Measurements from ENCODE around the gene BAD.
A peak's percentile ranks its signal among the peaks of the same experiment; 100 is the strongest.
"Not testable (repeated sequence)": the region's sequence is repeated elsewhere in the genome, so short reads cannot be mapped to it uniquely, and the experiment has no call there.

Gene BAD

DNA sequence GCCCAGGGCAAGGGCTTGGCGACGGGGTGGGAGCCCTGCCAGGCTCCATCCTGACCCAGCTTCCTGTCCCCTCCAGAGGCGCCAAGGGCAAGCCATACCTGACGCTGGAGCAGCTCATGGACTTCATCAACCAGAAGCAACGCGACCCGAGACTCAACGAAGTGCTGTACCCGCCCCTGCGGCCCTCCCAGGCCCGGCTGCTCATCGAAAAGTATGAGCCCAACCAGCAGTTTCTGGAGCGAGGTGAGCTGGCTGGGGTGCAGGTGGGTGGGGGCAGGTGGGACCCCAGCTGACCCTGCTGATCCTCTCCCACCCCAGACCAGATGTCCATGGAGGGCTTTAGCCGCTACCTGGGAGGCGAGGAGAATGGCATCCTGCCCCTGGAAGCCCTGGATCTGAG, 28.2 kb downstream of the BAD start:
- no peak for DNase-seq (ENCODE audit: low read depth)

DNA sequence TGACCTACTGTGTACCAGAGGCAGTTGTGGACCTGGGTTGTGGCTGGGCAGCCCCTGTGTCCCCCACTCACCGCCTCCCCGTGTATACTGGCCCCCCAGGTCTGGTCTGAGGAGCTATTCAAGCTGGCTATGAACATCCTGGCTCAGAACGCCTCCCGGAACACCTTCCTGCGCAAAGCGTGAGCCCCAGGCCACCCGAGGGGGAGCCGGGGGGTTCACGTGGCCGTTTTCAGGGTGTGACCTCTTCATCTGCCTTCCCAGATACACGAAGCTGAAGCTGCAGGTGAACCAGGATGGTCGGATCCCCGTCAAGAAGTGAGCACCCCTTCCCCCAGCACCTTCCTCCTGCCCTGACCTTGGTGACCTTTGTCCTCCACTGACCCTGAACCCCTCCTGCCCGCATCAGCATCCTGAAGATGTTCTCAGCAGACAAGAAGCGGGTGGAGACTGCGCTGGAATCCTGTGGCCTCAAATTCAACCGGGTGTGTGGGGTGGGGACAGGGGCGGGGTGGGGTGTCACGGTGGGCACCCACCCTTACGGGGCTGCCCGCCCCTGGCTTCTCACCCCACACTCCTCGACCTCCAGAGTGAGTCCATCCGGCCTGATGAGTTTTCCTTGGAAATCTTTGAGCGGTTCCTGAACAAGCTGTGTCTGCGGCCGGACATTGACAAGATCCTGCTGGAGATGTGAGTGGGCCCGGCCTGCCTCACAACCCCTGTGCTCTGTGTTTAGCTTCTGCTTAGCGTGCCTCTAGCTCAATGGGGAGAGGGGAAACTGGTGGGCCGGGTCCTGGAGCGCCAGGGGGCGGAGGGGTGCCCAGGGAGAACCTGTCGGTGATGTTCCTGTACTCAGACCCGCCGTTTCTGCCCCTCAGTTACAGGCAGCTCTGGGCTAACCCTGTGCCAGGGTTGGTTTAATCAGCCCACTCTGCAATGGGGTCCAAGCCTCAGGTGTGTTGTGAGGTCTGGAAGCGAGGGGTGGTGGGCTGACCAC, 29.0 kb downstream of the BAD start:
- no peak for DNase-seq (ENCODE audit: low read depth)

DNA sequence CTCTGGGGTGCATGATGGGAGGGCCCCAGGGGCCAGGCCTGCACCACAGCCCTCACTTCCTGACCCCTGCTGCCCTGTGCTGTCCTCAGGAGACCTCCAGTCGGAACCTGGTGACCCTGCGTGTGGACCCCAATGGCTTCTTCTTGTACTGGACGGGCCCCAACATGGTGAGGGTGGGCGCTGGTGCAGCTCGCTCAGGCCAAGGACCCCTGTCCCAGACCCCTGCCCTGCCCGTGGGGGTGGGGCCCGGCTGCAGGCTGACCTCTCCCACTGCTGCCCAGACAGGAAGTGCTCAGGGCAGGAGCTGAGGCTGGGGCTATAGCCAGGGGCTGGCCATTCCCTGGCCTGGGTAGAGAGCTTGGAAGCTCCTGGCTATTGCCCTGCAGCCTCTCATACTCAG, 30.1 kb downstream of the BAD start:
- no peak for DNase-seq (ENCODE audit: low read depth)

DNA sequence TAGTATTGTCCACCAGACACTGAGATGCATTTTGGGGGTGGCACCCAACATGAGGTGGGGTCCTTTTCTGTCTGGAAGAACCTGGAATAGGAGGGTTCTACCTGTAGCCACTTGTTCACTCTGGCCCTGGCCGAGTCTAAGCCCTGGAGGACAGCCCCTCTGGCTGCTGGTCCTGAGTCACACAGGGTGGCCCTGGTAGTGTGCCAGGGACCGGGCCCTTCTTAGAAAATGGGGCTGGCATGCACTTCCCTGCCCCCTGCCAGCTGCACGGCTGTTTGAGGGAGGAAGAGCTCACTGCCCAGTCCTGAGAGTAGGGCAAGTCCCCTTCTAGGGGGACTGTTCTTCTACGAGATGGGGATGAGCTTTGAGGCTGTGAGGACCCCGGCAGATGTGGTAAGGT, 31.0 kb downstream of the BAD start:
- no peak for DNase-seq (ENCODE audit: low read depth)

DNA sequence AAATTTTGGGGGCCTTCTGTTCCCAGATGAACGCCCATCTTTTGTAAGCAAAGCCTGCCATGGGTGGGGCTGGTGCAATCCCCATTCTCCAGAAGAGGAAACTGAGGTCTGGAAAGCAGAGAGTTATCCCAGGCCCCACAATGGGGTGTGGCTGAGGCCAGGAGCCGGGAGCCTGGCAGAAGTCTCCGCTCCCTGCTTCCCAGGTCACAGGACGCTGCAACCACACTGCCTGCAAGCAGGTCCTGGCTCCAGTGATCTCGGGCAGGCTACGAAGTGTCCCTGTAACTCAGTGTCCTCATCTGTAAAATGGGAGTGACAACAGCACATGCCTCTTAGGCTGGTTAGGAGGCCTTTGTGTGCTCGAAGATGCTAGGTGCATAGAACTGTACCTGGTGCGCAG, 31.4 kb downstream of the BAD start:
- DNase-seq (ENCODE audit: low read depth): no peak

DNA sequence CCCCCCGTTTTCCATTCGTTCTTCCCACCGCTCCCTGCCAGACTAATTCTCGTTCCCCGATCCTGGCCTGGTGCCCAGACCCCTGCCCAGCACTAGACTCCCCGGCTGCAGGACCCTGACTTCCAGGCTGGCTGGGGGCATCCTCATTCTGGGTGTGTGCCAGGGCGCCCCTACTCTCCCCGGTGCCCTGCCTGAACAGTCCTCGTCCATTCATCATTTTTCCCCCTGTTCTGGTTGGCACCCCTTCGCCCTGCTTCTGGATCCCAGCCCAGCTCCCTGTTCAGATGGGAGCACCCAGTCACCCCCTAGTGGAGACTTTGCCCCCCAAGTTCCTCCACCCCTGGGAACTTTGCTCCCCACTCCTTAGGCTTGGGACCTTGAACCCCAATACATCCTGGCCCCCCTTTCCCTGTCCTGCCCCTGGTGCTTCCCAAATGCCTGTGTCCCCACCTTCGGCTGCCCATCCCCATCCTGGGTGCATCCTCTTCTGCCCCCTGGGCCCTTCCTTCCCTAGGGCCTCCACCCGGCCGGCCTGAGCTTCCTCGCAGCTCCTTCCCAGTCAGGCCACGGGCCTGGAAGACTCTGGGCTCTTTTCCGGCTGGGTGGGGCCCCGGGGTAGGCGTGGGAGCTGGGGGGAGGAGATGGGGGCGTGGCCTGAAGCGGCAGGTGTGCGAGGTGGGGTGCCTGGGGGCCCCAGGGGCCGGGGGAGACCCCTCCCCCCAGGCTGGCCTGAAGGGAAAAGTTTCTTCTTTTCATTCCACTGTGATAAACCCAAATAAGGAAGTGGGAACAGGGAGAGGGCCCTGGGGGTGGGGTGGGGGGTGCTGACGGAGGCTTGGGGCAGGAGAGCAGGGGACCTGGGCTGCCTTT, 32.2 kb downstream of the BAD start:
- no peak for DNase-seq (ENCODE audit: low read depth)

DNA sequence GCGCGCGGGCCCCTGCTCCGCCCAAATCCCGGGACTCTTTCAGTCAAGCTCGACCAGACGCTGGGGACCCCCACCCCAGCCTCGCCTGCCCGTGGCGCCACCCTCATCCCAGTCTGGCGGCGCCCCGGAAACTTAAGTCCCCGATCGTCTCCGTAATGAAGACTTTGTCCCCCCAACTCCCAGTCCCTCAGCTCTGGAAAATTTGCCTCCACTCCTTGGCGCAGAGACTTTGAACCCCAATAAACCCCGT, 32.8 kb downstream of the BAD start:
- DNase-seq (ENCODE audit: low read depth): no peak

DNA sequence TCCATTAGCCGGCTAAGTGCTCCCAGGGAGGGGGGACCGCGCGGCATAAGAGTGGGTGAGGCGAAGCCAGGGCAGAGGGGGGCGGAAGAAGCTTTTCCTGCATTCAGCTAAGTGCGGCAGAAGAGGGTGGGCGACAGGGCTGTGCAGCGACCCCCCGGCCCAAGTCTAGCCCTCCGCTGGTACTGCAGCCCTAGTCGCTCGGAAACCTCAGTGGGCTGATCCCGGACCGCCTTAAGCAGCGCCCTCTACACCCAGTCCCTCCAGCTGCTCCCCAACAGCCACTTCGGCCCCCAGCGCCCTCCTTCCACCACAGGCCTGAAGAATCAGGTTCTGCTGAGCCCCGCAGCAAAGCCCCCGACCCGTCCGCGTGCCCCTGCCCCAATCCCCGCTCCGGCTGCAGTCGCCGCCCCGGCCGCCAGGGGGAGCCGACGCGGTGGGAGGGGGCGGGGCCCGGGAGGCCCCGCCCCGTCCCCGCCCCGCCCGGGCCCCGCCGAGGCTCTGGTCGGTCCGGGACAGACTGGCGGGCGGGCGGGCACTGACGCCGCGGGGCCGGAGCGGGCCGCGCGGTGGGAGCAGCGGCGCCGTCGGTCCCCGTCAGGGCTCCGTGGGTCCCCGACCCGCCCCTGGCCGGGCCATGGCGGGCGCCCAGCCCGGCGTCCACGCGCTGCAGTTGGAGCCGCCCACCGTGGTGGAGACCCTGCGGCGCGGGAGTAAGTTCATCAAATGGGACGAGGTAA, 33.3 kb downstream of the BAD start, which contains the start of gene PLCB3:
Gene PLCB3 (plus strand): TSS at position 515 of the 737 bp plus-strand sequence. CDS start 120 bp downstream, at position 635.
- peak; percentile 45 for DNase-seq (ENCODE audit: low read depth)

DNA sequence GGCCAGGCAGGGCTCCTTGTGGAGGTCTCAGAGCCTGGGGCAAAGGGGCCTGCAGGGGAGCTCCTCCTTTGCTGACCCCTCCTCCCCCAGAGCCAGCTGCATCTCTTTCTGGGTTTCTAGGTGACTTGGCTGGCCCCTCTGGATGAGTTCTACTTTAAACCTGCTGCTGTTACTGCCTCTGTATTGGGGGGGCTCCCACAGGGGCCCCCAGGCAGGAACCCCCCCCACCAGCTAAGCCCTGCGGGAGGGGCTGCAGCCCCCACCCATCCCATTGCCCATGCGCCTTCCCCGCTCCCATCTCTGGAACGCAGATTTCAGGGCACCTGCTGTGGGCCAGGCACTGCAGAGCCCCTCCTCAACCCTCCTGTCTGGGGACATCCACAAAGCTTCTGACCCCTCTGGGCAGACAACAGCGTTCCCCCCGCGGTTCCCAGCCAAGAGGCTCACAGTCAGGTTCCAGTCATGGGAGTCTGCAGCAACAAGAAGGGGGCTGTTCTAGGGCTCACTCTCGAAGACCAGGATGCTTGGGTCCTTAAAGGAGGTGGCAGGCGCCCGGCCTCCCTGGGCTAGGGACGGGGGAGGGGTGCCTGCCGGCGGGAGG, 34.0 kb downstream of the BAD start:
- no peak for DNase-seq (ENCODE audit: low read depth)

DNA sequence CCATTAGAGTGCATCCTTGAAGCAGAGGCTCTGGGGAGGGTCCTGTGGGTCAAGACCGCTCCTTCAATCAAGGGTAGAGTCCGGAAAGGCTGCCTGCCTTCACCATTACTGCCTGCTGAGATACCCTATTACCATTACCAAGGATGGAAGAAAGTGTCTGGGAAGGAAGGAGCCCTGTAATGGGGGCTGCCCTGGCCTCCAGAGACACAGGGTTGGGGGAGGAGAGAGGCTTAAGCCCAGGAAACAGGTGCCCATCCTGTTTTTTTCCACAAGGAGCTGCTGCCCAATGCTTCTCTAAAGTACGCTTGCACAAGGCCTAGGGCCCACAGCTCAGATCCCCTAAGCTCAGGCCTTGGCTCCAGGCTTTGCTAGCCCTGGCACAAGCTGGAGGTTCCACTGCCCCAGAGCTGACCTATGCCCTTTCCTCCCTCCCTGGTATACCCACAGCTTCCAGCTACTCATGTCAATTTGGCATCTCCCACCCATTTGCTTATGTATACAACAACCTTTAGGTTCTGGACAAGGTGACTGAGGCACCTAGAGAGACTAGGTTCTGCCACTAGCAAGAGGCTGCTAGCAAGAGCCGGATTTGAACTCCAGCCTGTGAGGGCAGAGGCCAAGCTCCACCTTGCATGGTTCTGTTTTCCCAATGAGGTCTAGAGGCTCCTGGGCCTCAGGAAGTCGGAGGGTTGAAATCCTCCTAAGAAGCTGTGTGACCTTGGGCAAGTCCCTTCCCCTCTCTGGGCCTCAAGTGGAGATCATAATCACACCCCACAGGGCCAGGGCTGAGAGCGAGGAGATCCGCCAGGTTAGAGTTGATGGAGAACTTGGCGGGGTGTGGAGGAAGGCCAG, 34.7 kb downstream of the BAD start:
- DNase-seq (ENCODE audit: low read depth): no peak

DNA sequence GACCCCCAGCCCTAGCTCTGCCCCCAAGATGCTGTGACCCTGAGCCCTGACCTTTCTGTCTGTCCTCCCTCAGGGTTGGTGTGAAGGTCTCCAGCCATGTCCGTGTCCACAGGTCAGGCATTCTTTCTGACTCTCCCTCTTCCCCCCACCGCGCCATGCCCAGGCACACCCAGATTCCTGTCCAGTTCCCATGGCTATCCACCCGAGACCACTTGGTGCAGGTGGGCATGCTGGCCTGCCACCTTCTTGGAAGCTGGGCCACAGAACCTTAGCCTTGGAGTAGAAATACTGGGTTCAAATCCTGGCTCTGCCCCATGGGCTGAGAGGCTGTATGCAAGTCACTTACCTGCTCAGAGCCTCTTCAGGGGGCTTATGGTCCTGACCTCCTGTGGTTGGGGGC, 35.4 kb downstream of the BAD start:
- DNase-seq (ENCODE audit: low read depth): no peak

DNA sequence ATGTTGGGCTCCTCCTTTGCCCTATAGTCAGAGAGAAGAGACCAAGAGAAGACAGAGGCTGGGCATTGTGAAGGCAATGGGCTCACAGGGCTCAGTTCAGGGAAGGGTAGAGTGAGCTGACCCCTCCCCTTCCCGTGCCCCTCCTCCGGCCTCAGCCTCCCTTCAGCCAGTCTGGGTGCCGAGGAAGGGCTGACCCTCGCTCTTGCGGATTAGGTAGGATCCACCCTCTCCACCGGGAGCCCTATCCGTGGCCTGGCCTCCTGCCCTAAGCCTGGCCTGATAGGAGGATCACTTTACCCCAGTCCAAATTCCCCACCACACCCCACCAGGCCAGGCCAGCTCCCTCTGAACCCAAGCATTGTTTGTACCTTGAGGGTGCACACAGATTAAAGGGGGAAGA, 35.9 kb downstream of the BAD start:
- no peak for DNase-seq (ENCODE audit: low read depth)

DNA sequence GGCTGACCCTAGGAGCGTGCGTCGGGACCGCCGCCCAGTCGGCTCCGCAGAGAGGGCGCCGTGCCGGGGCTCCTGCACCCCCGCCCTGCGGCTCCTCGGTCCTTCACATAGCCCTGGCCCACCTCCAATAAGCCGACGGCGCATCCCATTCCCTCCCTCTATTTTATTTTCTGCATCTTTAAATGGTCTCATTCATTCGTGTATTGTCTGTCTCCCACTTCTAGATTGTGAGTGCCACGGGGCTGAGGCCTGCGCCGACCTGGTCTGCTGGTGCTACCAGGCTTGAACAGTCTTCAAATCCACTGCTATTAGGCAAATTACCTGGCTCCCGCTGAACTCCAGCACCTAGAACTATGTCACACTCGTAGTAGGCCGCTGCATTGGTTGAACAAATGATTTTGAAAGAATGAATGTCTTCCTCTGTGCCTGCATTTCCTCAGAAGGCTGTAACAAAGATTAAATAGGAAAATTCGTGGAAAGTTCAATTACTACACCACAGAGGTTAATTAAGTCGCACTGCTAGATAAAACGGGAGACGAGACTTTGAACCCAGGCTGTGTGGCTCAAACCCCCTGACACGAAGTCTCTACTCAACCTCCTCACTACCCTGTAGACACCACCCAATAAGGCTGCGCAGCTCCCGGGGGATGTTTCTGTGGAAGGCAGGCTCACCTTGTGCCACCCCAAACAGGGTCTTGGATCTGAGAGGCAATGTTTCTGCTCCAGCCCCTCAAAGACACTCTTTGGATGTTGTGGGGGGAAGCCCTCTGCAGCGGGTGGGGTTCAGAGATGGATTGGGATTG, 36.5 kb downstream of the BAD start:
- no peak for DNase-seq (ENCODE audit: low read depth)

DNA sequence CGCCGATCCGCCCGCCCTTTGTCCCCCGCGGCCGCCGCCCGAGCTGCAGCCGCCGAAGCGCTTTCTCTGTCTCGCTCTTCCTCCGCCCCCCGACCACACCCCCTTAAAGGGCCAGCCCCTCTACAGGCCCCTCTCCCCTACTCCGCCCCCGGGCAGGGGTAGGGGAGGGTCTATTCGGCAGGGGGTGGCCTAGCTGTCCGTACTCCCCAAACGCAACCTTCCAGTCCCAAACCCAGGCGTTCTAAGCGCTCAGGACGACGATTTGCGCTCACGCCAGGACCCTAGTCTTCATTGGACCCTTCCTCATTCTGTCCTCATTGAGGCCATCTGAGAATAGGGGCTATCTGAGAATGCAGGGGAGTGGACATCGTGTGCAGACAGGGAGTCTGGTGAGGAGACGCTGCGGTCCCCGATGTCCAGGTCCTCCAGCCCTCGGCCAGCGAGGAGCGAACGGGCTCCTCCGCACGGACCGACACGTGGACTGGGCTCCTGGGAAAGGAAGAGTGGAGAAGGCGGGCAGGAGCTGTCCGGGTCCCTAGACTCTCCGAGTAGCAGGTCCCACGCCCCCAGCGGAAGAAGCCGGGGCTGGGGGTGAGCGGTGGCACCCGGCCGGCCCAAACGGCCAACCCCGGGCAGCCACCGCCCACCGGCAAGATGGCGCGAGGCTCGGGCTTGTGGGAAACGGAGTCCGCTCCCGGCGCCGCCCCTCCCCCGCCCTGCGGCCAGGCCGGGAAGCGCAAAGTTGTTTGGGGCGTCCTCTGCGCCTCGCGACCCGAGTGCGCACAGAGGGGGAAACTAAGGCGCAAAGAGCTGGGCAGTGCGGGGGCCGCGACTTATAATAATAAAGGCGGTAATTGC, 37.4 kb downstream of the BAD start, which contains the start of gene PPP1R14B:
Gene PPP1R14B (minus strand): TSS at position 73 of the 858 bp plus-strand sequence. CDS start 270 bp downstream, outside the sequence.
- peak; percentile 70 for DNase-seq (ENCODE audit: low read depth)

DNA sequence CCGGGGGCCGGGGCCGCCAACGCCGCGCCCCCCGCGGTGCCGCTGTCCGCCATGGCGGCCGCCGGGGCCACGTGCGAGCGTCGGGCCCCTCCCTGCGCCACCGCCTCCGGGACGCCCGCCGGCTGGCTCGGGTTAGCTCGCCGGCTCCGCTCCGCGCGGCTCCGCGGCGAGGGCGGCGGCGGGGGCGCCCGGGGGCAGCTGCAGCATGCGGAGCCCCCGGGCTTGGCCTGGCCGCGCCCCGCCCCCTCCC, 37.9 kb downstream of the BAD start:
- DNase-seq (ENCODE audit: low read depth): not testable (repeated sequence)

DNA sequence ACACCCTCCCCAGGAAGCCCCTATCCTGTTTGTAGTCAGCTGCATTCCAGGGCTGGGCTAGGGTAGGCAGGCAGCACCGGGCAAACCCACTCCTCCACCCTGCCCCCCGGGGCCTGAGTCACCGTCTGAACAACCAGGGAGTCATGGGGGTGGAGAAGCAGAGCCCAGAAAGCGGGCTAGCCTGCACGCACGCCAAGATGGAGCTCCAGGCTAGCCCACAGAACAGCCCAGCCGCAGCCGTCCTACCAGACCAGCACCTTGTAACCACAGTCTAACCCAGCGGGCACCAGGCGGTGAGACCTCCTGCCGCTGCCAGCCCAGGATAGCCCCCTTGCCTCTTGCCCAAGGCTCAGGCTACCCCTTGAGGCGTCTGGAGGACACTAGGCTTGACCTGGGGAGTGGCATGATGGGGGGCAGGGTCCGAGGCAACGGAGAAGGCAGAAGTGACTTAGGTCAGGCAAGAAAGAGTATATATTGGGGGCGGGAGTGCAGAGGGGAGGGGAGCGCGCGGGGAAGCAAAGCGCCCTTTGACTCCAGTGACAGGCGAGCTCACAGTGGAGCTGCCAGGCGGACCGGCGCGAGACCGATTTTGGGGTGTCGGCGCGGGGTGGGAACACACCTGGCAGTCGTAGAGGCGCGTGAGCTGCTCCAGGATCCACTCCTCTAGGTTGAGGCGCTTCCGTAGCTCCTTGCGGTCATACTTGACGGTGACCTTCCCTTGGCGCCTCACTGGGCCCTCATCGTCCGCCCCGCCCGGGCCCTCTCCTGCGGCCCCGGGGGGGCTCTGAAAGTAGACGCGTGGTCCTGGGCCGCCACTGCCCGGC, 38.5 kb downstream of the BAD start:
- peak; percentile 66 for DNase-seq (ENCODE audit: low read depth)

DNA sequence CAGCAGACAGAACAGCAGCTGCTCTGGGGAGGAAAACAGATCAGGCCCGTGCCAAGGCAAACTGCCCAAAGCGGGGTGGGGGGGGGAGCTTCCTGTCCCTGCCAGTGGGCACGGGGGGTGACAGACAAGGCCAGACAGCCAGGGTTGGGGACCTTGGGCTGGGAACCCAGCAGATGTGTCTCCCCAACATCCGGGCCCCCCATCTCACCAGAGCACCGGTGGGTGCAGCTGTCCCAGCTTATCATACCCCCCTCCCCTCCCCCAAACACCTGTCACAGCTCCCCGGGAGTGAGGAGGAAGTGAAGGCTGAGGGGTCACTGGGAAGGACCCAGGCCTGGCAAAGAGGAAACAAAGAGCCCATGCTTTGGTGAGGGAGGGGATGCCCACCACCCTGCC, 39.1 kb downstream of the BAD start:
- no peak for DNase-seq (ENCODE audit: low read depth)

DNA sequence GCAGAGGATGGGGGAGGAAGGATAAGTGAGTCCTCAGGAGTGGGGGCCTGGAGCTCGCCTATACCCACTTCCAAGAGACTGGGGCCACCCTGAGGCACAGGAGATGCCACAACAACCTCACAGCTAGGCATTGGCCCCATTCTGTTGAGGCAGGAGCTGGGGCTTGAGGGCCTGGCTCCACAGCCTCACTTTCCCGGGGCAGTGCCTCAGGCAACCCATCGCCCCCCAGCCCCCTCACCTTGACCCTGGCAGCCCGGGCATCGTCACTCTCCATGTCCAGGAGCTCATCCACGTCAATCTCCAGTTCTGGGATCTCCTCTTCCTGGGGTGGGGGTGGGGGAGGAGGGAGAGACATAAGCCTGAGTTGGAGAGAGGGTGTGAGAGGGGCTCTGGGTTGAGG, 39.5 kb downstream of the BAD start:
- no peak for DNase-seq (ENCODE audit: low read depth)

DNA sequence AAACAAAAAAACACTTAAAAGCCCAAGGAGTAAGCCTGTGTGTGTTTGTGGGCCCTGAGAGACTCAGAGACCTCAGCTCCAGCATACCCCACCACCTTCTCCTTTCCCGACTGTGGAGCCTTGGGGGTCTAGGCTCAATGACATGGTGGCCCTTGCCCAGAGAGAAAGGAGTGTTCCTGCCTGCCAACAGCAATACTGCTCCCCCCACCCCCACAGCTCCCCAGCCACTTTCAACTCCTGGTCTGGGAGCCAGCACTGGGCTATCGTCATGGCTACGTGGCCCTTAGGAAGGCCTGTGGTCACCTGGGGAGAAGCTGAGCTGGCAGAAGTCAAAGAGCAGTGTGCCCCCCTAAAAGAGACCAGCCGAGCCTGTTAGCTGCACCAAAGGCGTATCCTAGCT, 40.4 kb downstream of the BAD start:
- no peak for DNase-seq (ENCODE audit: low read depth)
